Caco-2 (cell line): ENCODE results near the gene GTF3C5. TPM values are rescaled to one million over a fixed set of nuclear protein-coding genes. Genes with fewer than 3 reads are reported as not detected.
A peak's percentile ranks its signal among the peaks of the same experiment; 100 is the strongest.

Source experiments
- BruUV-seq: library from RNA; stranded (reverse); fragments of 400-500 nt; replicated peaks from 2 replicates; lab custom pipeline; 2021; lab: Mats Ljungman, UMichigan
- CTCF ChIA-PET: fragments of 300-600 bp; sonication (Branson Sonifier 250); formaldehyde crosslinking; loops from one replicate; lab custom pipeline; 2022; ENCODE audit warnings: antibody characterized with exemption; lab: Charles Lee
- POLR2A ChIA-PET: fragments of 300-600 bp; sonication (Branson Sonifier 250); formaldehyde crosslinking; loops from one replicate; lab custom pipeline; 2022; ENCODE audit warnings: antibody characterized with exemption; lab: Charles Lee
- DNase-seq, 2 experiments: peaks; one replicate each; pipeline versions ENCODE4 v3.0.0 to v3.0.0-alpha.2; 2020 to 2022
- H3K27me3 ChIP-seq: replicated peaks from 2 replicates; pipeline ENCODE4 v1.6.0; 2011; ENCODE audit warnings: low read length; ENCODE audit not compliant: control insufficient read depth, insufficient read depth
- H3K36me3 ChIP-seq: 2 replicates; pipeline ENCODE4 v1.5.1; 2011; ENCODE audit warnings: low read length; ENCODE audit not compliant: control insufficient read depth, insufficient read depth
- H3K4me1 ChIP-seq: fragments of 250-450 bp; sonication (Bioruptor Pico); 2 replicates; pipeline ENCODE4 v1.5.1; 2020; ENCODE audit warnings: mild to moderate bottlenecking
- H3K4me3 ChIP-seq: 2 replicates; pipeline ENCODE4 v1.5.1; 2011; ENCODE audit warnings: low read depth, mild to moderate bottlenecking, control low read depth, low read length
- H3K9me3 ChIP-seq: fragments of 250-450 bp; sonication (Bioruptor Pico); 2 replicates; pipeline ENCODE4 v1.5.1; 2020; ENCODE audit warnings: mild to moderate bottlenecking, moderate library complexity
- H3K27ac Mint-ChIP-seq: one replicate; pipeline ENCODE4 v1.8.0; 2022; ENCODE audit warnings: mixed read lengths; ENCODE audit not compliant: unreplicated experiment
- H3K27me3 Mint-ChIP-seq: one replicate; pipeline ENCODE4 v1.8.0; 2022; ENCODE audit warnings: mixed read lengths; ENCODE audit not compliant: insufficient read depth, unreplicated experiment
- H3K36me3 Mint-ChIP-seq: one replicate; pipeline ENCODE4 v1.8.0; 2022; ENCODE audit warnings: mild to moderate bottlenecking, mixed read lengths; ENCODE audit not compliant: insufficient read depth, unreplicated experiment
- H3K4me1 Mint-ChIP-seq: one replicate; pipeline ENCODE4 v1.8.0; 2022; ENCODE audit warnings: low read depth, mixed read lengths; ENCODE audit not compliant: unreplicated experiment
- H3K4me3 Mint-ChIP-seq: one replicate; pipeline ENCODE4 v1.8.0; 2022; ENCODE audit warnings: mild to moderate bottlenecking, moderate library complexity, mixed read lengths; ENCODE audit not compliant: unreplicated experiment
- H3K9me3 Mint-ChIP-seq: one replicate; pipeline ENCODE4 v1.8.0; 2022; ENCODE audit warnings: mixed read lengths; ENCODE audit not compliant: unreplicated experiment
- intact Hi-C: fragments of 100-400 bp; cut with micrococcal nuclease; formaldehyde crosslinking; loops from one replicate; pipeline ENCODE4 v1.10.0; 2022; ENCODE audit not compliant: unreplicated experiment
- total RNA-seq: library from RNA; stranded (reverse); gene quantifications from 2 replicates; pipeline ENCODE4 v1.2.3, GENCODE V29; 2022
- TF ChIP-seq, protein P1 (sequence below), 2 experiments: fragments of 200-600 bp in 1 of 2; IDR thresholded peaks; 1 replicate in 1 of 2; 2 replicates in 1 of 2; pipeline versions ENCODE4 v1.5.1 to v1.8.0; 2011 to 2022; ENCODE audit warnings: antibody characterized with exemption in 1 of 2, control low read depth in 1 of 2, inconsistent platforms in 1 of 2, low read depth in 1 of 2, low read length in 1 of 2, mild to moderate bottlenecking in 1 of 2, moderate library complexity in 1 of 2; ENCODE audit not compliant: insufficient read depth in 1 of 2, severe bottlenecking in 1 of 2, unreplicated experiment in 1 of 2

GTF3C5 gene
- total RNA-seq, 1 experiment from 2014 or later = 73.1 TPM

DNA sequence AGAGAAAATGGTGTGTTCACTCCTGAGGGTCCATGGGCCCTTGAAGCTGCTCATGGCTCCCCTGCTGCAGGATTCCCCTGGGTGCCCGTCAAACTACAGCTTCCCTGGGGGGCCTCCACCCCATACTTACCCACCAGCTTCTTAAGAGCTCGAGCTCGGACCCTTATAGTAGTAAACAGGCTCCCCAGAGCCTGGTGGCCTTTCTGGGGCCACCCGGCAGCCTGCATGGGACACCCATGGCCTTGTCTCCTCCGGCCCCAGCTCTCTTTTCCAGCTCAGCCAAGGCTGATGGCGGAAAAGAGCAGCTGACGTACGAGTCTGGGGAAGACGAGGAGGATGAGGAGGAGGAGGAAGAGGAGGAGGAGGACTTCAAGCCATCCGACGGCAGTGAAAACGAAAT is 26.8 kb downstream of the GTF3C5 start:
- no peaks in the 10 kb centered on the region for H3K27me3 Mint-ChIP-seq
- POLR2A ChIA-PET = no interaction called here
- no TSS peak for BruUV-seq
- Histone ChIP-seq H3K9me3 (no peaks in the 10 kb centered on the region), H3K4me1 (peaks cover 9% of the 10 kb centered on the region; the same call in 1 of the 2 replicates), H3K36me3 (peaks cover 3% of the 10 kb centered on the region; the same call in 1 of the 2 replicates), H3K27me3 (no peaks in the 10 kb centered on the region), H3K4me3 (no peak overlapping the region)
- no peaks in the 10 kb centered on the region for H3K9me3 Mint-ChIP-seq
- no peak overlapping the region for H3K4me3 Mint-ChIP-seq
- peaks cover 48% of the 10 kb centered on the region for H3K36me3 Mint-ChIP-seq
- TF ChIP-seq, protein P1, sequence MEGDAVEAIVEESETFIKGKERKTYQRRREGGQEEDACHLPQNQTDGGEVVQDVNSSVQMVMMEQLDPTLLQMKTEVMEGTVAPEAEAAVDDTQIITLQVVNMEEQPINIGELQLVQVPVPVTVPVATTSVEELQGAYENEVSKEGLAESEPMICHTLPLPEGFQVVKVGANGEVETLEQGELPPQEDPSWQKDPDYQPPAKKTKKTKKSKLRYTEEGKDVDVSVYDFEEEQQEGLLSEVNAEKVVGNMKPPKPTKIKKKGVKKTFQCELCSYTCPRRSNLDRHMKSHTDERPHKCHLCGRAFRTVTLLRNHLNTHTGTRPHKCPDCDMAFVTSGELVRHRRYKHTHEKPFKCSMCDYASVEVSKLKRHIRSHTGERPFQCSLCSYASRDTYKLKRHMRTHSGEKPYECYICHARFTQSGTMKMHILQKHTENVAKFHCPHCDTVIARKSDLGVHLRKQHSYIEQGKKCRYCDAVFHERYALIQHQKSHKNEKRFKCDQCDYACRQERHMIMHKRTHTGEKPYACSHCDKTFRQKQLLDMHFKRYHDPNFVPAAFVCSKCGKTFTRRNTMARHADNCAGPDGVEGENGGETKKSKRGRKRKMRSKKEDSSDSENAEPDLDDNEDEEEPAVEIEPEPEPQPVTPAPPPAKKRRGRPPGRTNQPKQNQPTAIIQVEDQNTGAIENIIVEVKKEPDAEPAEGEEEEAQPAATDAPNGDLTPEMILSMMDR (IDR thresholded peaks at IDR 0.05; ENCODE audit: insufficient read depth in 1 of 2, low read depth in 1 of 2, low read length in 1 of 2, severe bottlenecking in 1 of 2, unreplicated experiment in 1 of 2) = no peak
- intact Hi-C loops = no loop called here
- DNase-seq = no peak
- no peak overlapping the region for H3K27ac Mint-ChIP-seq
- H3K4me1 Mint-ChIP-seq = peaks cover 7% of the 10 kb centered on the region
- CTCF ChIA-PET = no interaction called here

DNA sequence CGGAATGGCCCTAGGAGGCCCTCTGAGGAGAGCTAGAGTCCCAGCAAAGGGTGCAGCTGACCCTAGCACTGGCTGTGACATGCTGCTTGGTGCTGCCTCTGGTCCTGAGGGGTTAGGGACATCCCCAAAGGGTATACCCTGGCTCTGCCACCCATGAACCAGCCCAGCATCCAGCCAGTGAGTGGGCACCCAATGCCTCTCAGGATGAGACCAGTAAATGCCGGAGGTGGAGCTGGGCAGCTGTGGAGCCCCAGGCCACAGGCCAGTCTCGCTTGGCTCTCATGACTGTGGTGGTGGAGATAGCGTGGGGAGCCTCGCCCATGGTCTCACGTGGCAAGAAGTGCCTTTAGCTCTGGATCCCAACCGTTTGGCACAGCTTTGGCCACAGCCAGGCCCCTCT is 27.3 kb downstream of the GTF3C5 start:
- Histone ChIP-seq H3K9me3 (no peaks in the 10 kb centered on the region), H3K27me3 (no peaks in the 10 kb centered on the region), H3K4me3 (no peak overlapping the region), H3K36me3 (peaks cover 3% of the 10 kb centered on the region; the same call in 1 of the 2 replicates), H3K4me1 (peaks cover 9% of the 10 kb centered on the region; the same call in 1 of the 2 replicates)
- intact Hi-C loops = no loop called here
- TSS peak; percentile 90 for BruUV-seq
- ChIA-PET CTCF (no interaction called here), POLR2A (interaction anchor here (0.6 kb wide), 1 partner anchor 36 kb away, joined by 3 read pairs; no protein-coding TSS in a partner anchor)
- Mint-ChIP-seq H3K27ac (no peak overlapping the region), H3K27me3 (no peaks in the 10 kb centered on the region), H3K9me3 (no peaks in the 10 kb centered on the region), H3K4me1 (peaks cover 7% of the 10 kb centered on the region), H3K4me3 (no peak overlapping the region), H3K36me3 (peaks cover 49% of the 10 kb centered on the region)
- TF ChIP-seq, protein P1 (IDR thresholded peaks at IDR 0.05; ENCODE audit: insufficient read depth in 1 of 2, low read depth in 1 of 2, low read length in 1 of 2, severe bottlenecking in 1 of 2, unreplicated experiment in 1 of 2) = no peak
- no peak for DNase-seq

DNA sequence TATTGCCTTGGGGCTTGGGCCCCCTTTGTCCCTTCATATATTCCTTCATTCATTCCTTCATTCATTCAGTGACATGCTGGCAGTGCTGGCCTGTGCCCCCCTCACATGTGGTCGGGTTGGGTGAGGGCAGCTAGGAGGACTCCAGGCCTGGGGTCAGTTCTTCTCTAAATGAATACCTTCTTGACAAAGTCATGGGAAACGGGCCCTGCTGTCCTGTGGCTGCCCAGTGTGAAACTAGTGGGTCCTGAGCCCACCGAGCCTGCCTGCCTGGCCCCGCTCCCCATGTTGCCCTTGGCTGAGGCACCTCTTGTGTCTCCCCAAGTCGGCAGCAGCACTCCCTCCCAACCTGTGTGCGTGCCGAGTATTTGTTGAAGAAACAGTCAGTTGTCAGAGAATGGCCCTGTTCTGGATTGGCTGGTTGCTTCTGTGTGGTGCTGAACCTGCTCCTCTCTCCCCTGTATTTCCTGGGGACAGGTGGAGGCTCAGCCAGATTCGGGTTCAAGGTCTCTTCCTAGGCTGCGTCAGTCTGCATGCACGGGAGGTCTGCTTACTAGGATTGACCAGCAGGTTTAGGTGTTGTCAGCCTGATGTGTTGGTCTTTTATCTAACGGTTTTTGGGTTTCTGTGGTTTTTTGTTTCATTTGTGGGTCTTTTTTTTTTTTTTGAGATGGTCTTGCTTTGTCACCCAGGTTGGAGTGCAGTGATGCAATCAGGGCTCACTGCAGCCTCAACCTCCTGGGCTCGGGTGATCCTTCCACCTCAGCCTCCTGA is 27.9 kb downstream of the GTF3C5 start:
- ChIA-PET CTCF (no interaction called here), POLR2A (interaction anchor here (0.6 kb wide), 1 partner anchor 35 kb away, joined by 3 read pairs; no protein-coding TSS in a partner anchor)
- no peak overlapping the region for H3K27ac Mint-ChIP-seq

More for the DNA sequence above, 27.9 kb downstream of the GTF3C5 start:
- Histone ChIP-seq H3K9me3 (no peaks in the 10 kb centered on the region), H3K4me1 (peaks cover 9% of the 10 kb centered on the region; the same call in 1 of the 2 replicates), H3K4me3 (no peak overlapping the region), H3K27me3 (no peaks in the 10 kb centered on the region), H3K36me3 (peaks cover 3% of the 10 kb centered on the region; the same call in 1 of the 2 replicates)
- intact Hi-C loops = no loop called here
- Mint-ChIP-seq H3K36me3 (peaks cover 52% of the 10 kb centered on the region), H3K4me3 (no peak overlapping the region), H3K27me3 (no peaks in the 10 kb centered on the region), H3K4me1 (peaks cover 7% of the 10 kb centered on the region), H3K9me3 (no peaks in the 10 kb centered on the region)
- TF ChIP-seq, protein P1 (IDR thresholded peaks at IDR 0.05; ENCODE audit: insufficient read depth in 1 of 2, low read depth in 1 of 2, low read length in 1 of 2, severe bottlenecking in 1 of 2, unreplicated experiment in 1 of 2) = no peak
- BruUV-seq = no TSS peak
- DNase-seq = no peak
